NCI-H1694 treated with DMSO at 0.1 percent for 48 hours (cell line): ENCODE data around the gene SDK1.

Experiments used
- DNase-seq: peaks from one replicate; lab custom pipeline; 2025; lab: John Stamatoyannopoulos, UW

SDK1 gene

DNA sequence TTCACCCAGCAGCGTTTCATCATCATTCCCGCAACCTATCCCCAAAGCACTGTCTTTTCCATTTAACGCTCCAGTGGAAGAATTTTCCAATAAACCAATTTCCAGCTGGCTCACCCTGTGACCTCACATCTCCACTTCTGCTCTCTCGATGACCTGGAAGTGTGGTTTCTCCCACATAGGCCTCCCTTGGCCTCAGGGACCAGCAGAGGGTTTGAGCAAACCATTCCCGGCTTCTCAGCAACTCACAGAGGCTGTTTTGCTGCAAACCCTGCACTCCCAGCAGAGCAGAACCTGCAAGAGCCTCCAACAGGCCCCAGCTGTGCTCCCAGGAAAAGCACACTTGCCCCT, 858.1 kb downstream of the SDK1 start:
- no peak for DNase-seq

DNA sequence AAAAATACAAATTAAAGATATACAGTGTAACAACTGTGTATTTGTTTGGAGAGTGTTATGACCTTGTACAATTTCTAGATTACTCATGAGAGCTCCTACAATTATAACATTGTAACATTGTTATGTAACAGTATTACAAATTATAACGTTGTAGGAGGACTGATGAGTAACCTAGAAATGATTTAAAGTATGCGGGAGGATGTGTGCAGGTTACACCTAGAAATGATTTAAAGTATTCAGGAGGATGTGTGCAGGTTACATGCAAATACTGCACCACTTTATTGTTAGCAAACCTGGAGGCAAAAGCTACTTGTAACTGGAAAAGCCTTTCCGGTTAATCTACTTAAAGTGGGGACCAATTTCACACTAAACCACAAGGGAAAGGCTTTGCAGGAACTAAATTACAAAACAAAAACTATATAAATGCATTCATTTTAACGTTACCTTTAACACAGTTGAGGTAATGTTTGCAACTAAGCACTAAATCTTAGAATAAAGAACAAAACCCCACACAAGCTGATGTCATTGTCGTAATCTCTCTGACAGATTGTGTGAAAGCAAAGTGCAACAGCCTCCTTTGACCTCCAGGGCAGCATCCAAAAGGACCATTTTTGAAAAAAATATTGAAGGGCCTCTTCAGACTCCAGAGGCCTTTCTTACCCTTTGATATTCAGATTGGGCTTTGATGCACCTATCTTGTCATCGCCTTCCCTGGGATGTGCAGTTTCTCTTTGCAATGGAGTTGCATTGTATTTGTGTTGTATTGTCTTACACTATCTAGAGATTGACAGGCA, 858.9 kb downstream of the SDK1 start:
- no peak for DNase-seq

DNA sequence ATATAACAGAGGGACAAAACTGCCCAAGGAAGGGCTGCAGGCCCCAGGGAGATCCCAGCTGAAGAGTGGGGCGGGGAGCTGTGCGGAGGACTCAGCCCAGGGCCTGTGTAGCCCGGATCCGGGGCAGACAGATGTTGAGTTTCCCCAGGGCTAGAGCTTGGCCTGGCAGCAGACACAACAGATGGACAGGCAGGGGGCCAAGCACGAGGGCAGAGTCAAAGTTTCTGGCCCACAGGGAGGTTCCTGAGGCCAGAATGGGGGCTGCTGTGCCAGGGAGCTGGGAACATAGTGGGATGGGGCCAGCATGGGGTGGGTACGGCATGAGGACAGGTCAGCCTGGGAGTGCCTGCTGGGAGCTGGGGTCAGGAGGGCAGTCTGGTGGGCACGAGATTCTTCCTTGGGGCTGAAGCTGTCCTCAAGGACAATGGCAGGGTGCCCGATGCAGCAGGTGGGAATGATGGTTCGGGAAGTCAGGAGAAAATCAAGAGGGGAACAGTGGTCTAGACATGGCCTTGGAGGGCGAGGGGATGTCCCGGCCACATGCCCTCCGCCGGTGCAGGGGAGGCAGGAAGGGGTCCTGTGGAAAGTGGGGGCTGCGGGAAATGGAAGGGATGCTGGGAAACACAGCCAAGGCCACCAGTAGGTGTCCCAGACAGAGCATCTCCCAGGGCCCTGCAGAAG, 862.0 kb downstream of the SDK1 start:
- DNase-seq: peak; percentile 8

GRCh38 chr7:4163565-4164203, 862.6 kb downstream of the SDK1 start:
- no peak for DNase-seq

GRCh38 chr7:4164556-4164955, 863.5 kb downstream of the SDK1 start:
- DNase-seq: no peak

GRCh38 chr7:4166340-4166739, 865.3 kb downstream of the SDK1 start:
- DNase-seq: no peak

DNA sequence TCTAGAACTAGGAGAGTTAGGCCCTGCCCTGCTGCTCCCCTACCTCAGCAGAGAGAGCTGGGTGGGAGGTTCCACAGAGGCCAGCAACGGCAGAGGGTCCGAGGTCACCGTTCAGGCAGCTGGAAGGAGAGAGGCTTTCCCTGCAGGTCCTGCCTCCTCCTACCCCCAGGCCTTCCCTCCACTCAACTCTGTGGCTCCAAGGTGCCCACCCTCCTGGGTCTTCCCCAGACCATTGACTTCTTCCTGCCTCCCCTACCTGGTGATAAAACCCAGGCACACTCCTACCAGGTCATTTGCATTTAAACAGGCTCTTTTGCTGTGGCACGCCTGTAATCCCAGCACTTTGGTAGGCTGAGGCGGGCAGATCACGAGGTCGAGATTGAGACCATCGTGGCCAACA, 865.8 kb downstream of the SDK1 start:
- DNase-seq: no peak

GRCh38 chr7:4167385-4167910, 866.4 kb downstream of the SDK1 start:
- no peak for DNase-seq

- no peak for DNase-seq
These were observed 867.0 kb downstream of the SDK1 start for GRCh38 chr7:4168041-4168440.

DNA sequence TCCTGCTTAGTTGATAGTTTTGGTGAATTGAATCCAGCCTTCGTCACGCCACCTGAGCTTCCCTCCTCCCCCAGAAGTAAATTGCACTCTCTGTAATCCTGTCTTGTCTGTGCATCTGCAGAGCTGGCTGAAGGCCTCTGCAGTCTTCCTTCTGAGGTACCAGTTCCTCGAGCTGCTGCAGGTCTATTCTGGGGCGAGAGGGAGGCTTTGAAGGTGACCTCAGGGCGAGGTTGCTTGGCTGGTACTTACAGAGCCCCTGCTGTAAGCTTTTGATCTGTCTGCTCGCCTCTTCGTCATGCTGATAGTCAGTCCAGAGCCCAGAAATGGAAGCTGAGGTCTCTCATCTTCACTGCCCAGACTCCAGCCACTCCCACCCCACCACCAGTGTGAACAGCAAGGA, 867.5 kb downstream of the SDK1 start:
- DNase-seq: no peak

DNA sequence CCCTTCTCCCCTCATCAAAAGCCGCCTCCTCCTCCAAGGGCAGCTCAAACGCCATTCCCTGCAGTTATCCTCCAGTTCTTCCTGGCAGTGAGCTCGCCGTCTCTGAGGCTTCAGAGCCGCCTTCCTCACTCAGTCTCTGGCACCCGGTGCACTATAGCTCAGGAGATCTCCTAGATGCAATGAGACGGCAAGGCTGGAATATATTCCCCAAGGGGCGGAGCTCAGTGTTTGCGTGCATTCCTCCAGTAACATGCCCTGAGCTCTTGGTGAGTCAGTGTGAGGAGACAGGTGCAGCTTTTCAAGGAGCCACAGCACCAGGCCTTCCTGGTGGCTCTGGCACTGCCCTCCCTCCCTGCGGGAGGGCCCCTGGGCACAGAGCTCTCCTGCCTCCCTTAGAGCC, 868.4 kb downstream of the SDK1 start:
- no peak for DNase-seq

DNA sequence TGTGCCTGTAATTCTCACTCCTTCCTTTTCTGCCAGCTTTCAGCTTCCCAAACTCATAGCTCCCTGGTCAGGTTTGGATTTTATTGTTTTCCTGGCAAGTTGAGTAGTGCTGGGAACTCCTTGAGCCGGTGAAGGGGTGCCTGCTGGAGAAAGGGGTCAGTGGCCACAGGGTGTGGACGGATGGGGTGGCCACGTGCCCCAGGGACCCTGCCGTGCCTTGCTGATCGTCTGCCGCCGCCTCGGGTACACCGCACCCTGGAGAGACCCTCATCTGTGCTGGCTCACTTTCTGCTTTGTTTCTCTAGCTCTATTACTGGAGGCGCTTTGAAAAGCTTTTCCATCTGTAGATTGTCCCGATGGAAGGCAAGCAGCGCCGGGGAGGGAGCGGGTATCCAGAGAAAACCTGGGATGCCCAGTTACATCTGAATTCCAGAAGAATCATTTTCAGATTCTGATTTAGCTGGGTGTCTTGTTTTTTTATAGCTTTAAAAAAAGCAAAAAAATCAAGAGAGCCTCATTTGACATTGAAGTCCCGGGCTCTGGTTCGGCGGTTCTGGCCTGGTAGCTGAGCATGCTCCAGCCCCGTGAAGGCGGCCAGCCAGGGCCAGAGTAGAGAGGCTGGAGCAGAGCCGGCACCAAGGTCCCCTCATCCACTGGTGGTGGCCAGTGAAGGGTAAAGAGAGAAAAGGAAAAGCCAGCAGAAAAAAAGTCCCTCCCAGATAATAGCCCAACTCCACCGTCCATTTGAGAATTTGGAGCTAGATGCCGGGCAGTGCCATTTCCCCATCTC, 870.1 kb downstream of the SDK1 start:
- no peak for DNase-seq

GRCh38 chr7:4172883-4173282, 871.8 kb downstream of the SDK1 start:
- no peak for DNase-seq

DNA sequence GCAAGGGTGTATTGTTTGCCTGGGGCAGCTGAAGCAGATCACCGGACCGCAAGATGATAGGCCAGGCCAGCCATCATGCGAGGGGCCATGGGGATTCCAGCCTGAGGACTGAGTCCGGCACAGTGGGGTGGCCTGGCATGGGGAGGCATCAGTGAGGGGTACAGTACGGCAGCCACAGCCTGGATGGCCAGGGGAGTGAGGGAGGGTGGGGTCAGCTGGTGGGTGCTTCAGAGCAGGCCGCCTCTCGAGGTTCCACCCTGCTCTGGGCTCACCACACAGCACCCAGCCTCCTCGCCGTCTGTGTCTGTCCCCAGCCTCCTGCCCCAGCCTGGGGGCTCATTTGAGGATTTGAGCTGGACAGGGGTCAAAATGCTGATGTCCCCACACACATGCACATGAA, 872.6 kb downstream of the SDK1 start:
- no peak for DNase-seq

GRCh38 chr7:4174016-4174415, 873.0 kb downstream of the SDK1 start:
- DNase-seq: no peak

- no peak for DNase-seq
These were observed 873.4 kb downstream of the SDK1 start for GRCh38 chr7:4174451-4174850.

DNA sequence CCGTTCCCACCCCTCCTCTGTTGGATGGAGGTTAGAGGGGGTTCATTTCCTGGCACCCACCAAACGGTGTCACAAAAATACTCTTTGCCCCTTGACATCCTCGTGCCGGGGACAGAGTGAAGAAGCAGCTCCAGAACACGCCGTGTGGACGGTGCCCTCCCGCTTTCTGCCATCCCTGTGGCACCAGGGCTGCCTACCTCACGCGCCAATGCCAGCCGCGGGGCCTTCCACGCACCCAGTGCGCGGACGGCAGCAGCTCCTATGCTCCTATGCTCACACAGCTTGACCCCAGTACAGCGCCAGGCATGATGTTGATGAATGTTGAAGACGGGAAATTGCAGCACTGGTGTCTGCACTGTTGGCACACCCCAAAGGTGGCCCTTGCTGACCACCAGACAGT, 873.8 kb downstream of the SDK1 start:
- DNase-seq: no peak

GRCh38 chr7:4175346-4175973, 874.4 kb downstream of the SDK1 start:
- DNase-seq: no peak

DNA sequence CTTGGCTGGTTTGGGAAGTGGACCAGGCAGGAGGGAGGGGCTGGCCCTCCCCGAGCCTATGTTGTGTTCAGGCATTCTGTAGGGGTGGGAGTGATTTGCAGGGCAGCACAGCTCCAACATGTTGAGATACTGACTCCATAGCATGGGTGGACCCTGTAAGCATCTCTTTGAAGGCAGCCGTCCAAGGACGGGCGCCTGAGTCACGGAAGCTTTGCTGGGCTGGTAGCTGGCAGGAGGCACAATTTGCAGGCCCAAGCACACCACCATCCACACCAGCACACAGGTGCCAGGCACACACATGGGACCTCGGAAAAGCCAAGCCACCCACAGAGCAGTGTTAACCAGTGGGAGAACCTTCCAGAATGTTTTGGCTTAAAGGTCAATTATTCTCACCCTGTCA, 875.9 kb downstream of the SDK1 start:
- DNase-seq: no peak

DNA sequence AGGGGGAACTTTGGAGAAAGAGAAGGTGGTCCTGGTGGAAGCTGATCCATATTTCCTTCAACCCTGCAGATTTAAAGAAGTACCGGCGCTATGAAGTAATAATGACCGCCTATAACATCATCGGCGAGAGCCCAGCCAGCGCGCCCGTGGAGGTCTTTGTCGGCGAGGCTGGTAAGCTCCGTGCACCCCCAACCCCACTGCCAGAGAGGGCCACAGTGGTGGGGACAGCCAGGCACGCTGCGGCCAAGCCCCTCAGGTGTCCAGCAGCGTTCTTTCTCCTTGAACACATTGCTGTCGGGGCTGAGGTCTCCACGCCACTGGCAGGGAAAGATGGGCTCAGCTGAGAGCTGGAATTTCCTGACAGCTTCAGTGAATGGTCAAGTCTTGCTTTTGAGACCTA, 877.4 kb downstream of the SDK1 start:
- no peak for DNase-seq

- DNase-seq: no peak
These were observed 878.0 kb downstream of the SDK1 start for GRCh38 chr7:4178916-4179687.
